ENCODE data around the gene FDX2. TPM values are rescaled to one million over a fixed set of nuclear protein-coding genes. Genes with fewer than 3 reads are reported as not detected.
A peak's percentile ranks its signal among the peaks of the same experiment; 100 is the strongest.
"Not testable (repeated sequence)": the region's sequence is repeated elsewhere in the genome, so short reads cannot be mapped to it uniquely, and the experiment has no call there.

FDX2 gene
- total RNA-seq, 2 experiments from 2014 or later, result 8.2 to 9.4 TPM

GRCh38 chr19:10343495-10343894, 27.7 kb upstream of the FDX2 start:
- POLR2A ChIA-PET, result interaction anchor here (0.5 kb wide), 1 partner anchor 75 kb away, joined by 3 read pairs; no protein-coding TSS in a partner anchor
- H3K9me3 Mint-ChIP-seq (ENCODE audit: insufficient read depth), result no peaks in the 10 kb centered on the region
- CTCF ChIA-PET, result interaction anchor here (0.9 to 3.2 kb wide), 3 partner anchors 45 to 108 kb away, joined by 3 to 17 read pairs (median 11); partner anchors contain the start of gene ICAM1

GRCh38 chr19:10339977-10340376, 24.2 kb upstream of the FDX2 start:
- peaks cover 24% of the 10 kb centered on the region for H3K36me3 Mint-ChIP-seq (ENCODE audit: low read depth)
- H3K4me1 Mint-ChIP-seq (ENCODE audit: low read depth), result peaks cover 34% of the 10 kb centered on the region
- ATAC-seq (no peak), DNase-seq (no peak)
- no peaks in the 10 kb centered on the region for H3K27me3 Mint-ChIP-seq (ENCODE audit: low read depth)
- POLR2A ChIA-PET, result interaction anchor here (0.6 to 1.0 kb wide), 2 partner anchors 35 to 68 kb away, joined by 3 to 4 read pairs; no protein-coding TSS in a partner anchor
- H3K9me3 Mint-ChIP-seq (ENCODE audit: insufficient read depth), result no peaks in the 10 kb centered on the region
- CTCF ChIA-PET, result interaction anchor here (1.2 to 1.3 kb wide), 2 partner anchors 51 to 80 kb away, joined by 4 to 8 read pairs; no protein-coding TSS in a partner anchor
- H3K4me3 Mint-ChIP-seq, result peak overlapping the region; percentile 97
- H3K27ac Mint-ChIP-seq, result peak overlapping the region; percentile 96

More at GRCh38 chr19:10343495-10343894, 27.7 kb upstream of the FDX2 start:
- no peaks in the 10 kb centered on the region for H3K27me3 Mint-ChIP-seq (ENCODE audit: low read depth)
- ATAC-seq (no peak), DNase-seq (no peak)
- H3K4me1 Mint-ChIP-seq (ENCODE audit: low read depth), result peaks cover 22% of the 10 kb centered on the region
- peaks cover 11% of the 10 kb centered on the region for H3K36me3 Mint-ChIP-seq (ENCODE audit: low read depth)
- H3K27ac Mint-ChIP-seq, result no peak overlapping the region
- no peak overlapping the region for H3K4me3 Mint-ChIP-seq

- ATAC-seq (peak; percentile 95), DNase-seq (peak; percentile 80)
- Mint-ChIP-seq H3K27ac (peak within 1 kb of the TSS; percentile 96), H3K4me1 (ENCODE audit: low read depth) (peaks cover 39% of the 10 kb centered on the region), H3K36me3 (ENCODE audit: low read depth) (peaks cover 27% of the 10 kb centered on the region), H3K4me3 (peak within 1 kb of the TSS; percentile 97), H3K27me3 (ENCODE audit: low read depth) (no peaks in the 10 kb centered on the region), H3K9me3 (ENCODE audit: insufficient read depth) (no peaks in the 10 kb centered on the region)
- ChIA-PET CTCF (interaction anchor here (1.2 kb wide), 1 partner anchor 80 kb away, joined by 8 read pairs; no protein-coding TSS in a partner anchor), POLR2A (no interaction called here)
Measured at GRCh38 chr19:10339380-10339960, 23.7 kb upstream of the FDX2 start, which contains the start of gene ICAM3. ICAM3 (minus strand) TSS chr19:10339624; CDS start chr19:10339614, 10 bp downstream.

- Mint-ChIP-seq H3K9me3 (ENCODE audit: insufficient read depth) (no peaks in the 10 kb centered on the region), H3K27me3 (ENCODE audit: low read depth) (no peaks in the 10 kb centered on the region), H3K4me3 (peak overlapping the region; percentile 97), H3K4me1 (ENCODE audit: low read depth) (peaks cover 45% of the 10 kb centered on the region), H3K36me3 (ENCODE audit: low read depth) (peaks cover 32% of the 10 kb centered on the region), H3K27ac (peak overlapping the region; percentile 96)
- ATAC-seq (no peak), DNase-seq (no peak)
- CTCF ChIA-PET, result no interaction called here
- POLR2A ChIA-PET, result no interaction called here
Measured at GRCh38 chr19:10338940-10339339, 23.1 kb upstream of the FDX2 start.

GRCh38 chr19:10336725-10337124, 20.9 kb upstream of the FDX2 start:
- peaks cover 62% of the 10 kb centered on the region for H3K4me1 Mint-ChIP-seq (ENCODE audit: low read depth)
- POLR2A ChIA-PET, result interaction anchor here (0.7 kb wide), 1 partner anchor 43 kb away, joined by 3 read pairs; no protein-coding TSS in a partner anchor

GRCh38 chr19:10335352-10335985, 19.7 kb upstream of the FDX2 start:
- ChIA-PET POLR2A (no interaction called here), CTCF (interaction anchor here (0.9 to 4.2 kb wide), 3 partner anchors 9 to 76 kb away, joined by 3 to 15 read pairs (median 3); partner anchors contain the start of gene ICAM5)
- DNase-seq (no peak), ATAC-seq (no peak)
- Mint-ChIP-seq H3K4me1 (ENCODE audit: low read depth) (peaks cover 58% of the 10 kb centered on the region), H3K27ac (no peak overlapping the region), H3K9me3 (ENCODE audit: insufficient read depth) (no peaks in the 10 kb centered on the region), H3K27me3 (ENCODE audit: low read depth) (no peaks in the 10 kb centered on the region), H3K4me3 (no peak overlapping the region), H3K36me3 (ENCODE audit: low read depth) (peaks cover 54% of the 10 kb centered on the region)

More at GRCh38 chr19:10336725-10337124, 20.9 kb upstream of the FDX2 start:
- H3K9me3 Mint-ChIP-seq (ENCODE audit: insufficient read depth); H3K4me3 Mint-ChIP-seq; DNase-seq; H3K27me3 Mint-ChIP-seq (ENCODE audit: low read depth); ATAC-seq; H3K27ac Mint-ChIP-seq: not testable (repeated sequence)
- peaks cover 50% of the 10 kb centered on the region for H3K36me3 Mint-ChIP-seq (ENCODE audit: low read depth)
- CTCF ChIA-PET, result interaction anchor here (0.9 to 1.3 kb wide), 3 partner anchors 7 to 66 kb away, joined by 3 to 5 read pairs (median 3); partner anchors contain the start of genes ICAM1 and ICAM5

GRCh38 chr19:10334588-10335351, 19.0 kb upstream of the FDX2 start:
- Mint-ChIP-seq H3K27ac (no peak overlapping the region), H3K9me3 (ENCODE audit: insufficient read depth) (no peaks in the 10 kb centered on the region), H3K4me3 (peak overlapping the region; percentile 27), H3K36me3 (ENCODE audit: low read depth) (peaks cover 61% of the 10 kb centered on the region), H3K27me3 (ENCODE audit: low read depth) (no peaks in the 10 kb centered on the region), H3K4me1 (ENCODE audit: low read depth) (peaks cover 52% of the 10 kb centered on the region)
- ChIA-PET POLR2A (interaction anchor here (1.8 kb wide), 1 partner anchor 64 kb away, joined by 8 read pairs; the partner anchor contains the start of gene ICAM1), CTCF (interaction anchor here (1.5 to 4.2 kb wide), 3 partner anchors 46 to 75 kb away, joined by 6 to 15 read pairs (median 9); partner anchors contain the start of genes ICAM1 and ICAM5)
- ATAC-seq (no peak), DNase-seq (peak; percentile 52)

GRCh38 chr19:10333758-10334587, 18.2 kb upstream of the FDX2 start:
- POLR2A ChIA-PET, result interaction anchor here (0.6 to 3.3 kb wide), 7 partner anchors 9 to 63 kb away, joined by 3 to 9 read pairs (median 5); partner anchors contain the start of genes ICAM1 and TYK2
- DNase-seq (no peak), ATAC-seq (no peak)
- Mint-ChIP-seq H3K27ac (peak overlapping the region; percentile 96), H3K9me3 (ENCODE audit: insufficient read depth) (no peaks in the 10 kb centered on the region), H3K4me3 (peak overlapping the region; percentile 95), H3K36me3 (ENCODE audit: low read depth) (peaks cover 62% of the 10 kb centered on the region), H3K4me1 (ENCODE audit: low read depth) (peaks cover 45% of the 10 kb centered on the region), H3K27me3 (ENCODE audit: low read depth) (no peaks in the 10 kb centered on the region)
- CTCF ChIA-PET, result interaction anchor here (1.5 to 4.2 kb wide), 5 partner anchors 45 to 175 kb away, joined by 3 to 15 read pairs (median 9); partner anchors contain the start of genes ICAM1 and ICAM5

- Mint-ChIP-seq H3K9me3 (ENCODE audit: insufficient read depth) (no peaks in the 10 kb centered on the region), H3K27ac (peak within 1 kb of the TSS; percentile 96), H3K4me1 (ENCODE audit: low read depth) (peaks cover 37% of the 10 kb centered on the region), H3K27me3 (ENCODE audit: low read depth) (no peaks in the 10 kb centered on the region), H3K4me3 (peak within 1 kb of the TSS; percentile 95), H3K36me3 (ENCODE audit: low read depth) (peaks cover 56% of the 10 kb centered on the region)
- CTCF ChIA-PET, result interaction anchor here (1.5 to 4.2 kb wide), 5 partner anchors 44 to 175 kb away, joined by 3 to 15 read pairs (median 9); partner anchors contain the start of genes ICAM1 and ICAM5
- DNase-seq, result peak; percentile 99
- POLR2A ChIA-PET, result interaction anchor here (0.6 to 3.3 kb wide), 11 partner anchors 8 to 247 kb away, joined by 3 to 9 read pairs (median 3); partner anchors contain the start of genes ICAM1 and TYK2
- peak; percentile 97 for ATAC-seq
Measured at GRCh38 chr19:10332965-10333757, 17.3 kb upstream of the FDX2 start, which contains the start of gene RAVER1. RAVER1 (minus strand) TSS chr19:10333529; CDS start chr19:10333507, 22 bp downstream.

Data from activated CD8-positive, alpha-beta T cell treated with anti-CD3 and anti-CD28 coated beads, Interleukin-2, amount 10 ng/mL, durations not matched to agents 7 days and 5 days (primary cell).